C1 segment of cervical spinal cord (tissue), 14 donors: ENCODE measurements around the gene MT1M.
"Not testable (repeated sequence)": the region's sequence is repeated elsewhere in the genome, so short reads cannot be mapped to it uniquely, and the experiment has no call there.

Experiments
- DNase-seq, 14 donors: peaks; one replicate each; lab custom pipeline; 2025; lab: John Stamatoyannopoulos, UW

MT1M gene

GRCh38 chr16:56608043-56608875 lies 24.2 kb upstream of the MT1M start, which contains the start of gene MT2A:
Gene MT2A (plus strand): TSS chr16:56608584. CDS start chr16:56608656, 72 bp downstream.
- peak in 13 of 14 donors; percentile 50 to 93 (median 78) for DNase-seq

- peak in 6 of 14 donors; percentile 25 to 70 (median 51) for DNase-seq
Observed at GRCh38 chr16:56608876-56609462, 23.5 kb upstream of the MT1M start.

- DNase-seq = peak in 12 of 14 donors; percentile 18 to 62 (median 46)
Observed at GRCh38 chr16:56609463-56609921, 23.0 kb upstream of the MT1M start.

GRCh38 chr16:56610017-56610608 lies 22.3 kb upstream of the MT1M start:
- peak in 12 of 14 donors; percentile 11 to 82 (median 48) for DNase-seq

- no peak for DNase-seq
Observed at GRCh38 chr16:56610609-56611111, 21.8 kb upstream of the MT1M start.

- peak in 7 of 14 donors; percentile 20 to 76 (median 46) for DNase-seq
Observed at GRCh38 chr16:56611281-56611833, 21.1 kb upstream of the MT1M start.

GRCh38 chr16:56613706-56614105 lies 18.8 kb upstream of the MT1M start:
- no peak for DNase-seq

- DNase-seq = no peak
Observed at GRCh38 chr16:56614549-56614991, 17.9 kb upstream of the MT1M start.

GRCh38 chr16:56615353-56615752 lies 17.1 kb upstream of the MT1M start:
- DNase-seq = no peak

- DNase-seq = no peak
Observed at GRCh38 chr16:56616608-56617211, 15.7 kb upstream of the MT1M start.

- DNase-seq = peak in 6 of 14 donors; percentile 8 to 54 (median 40)
Observed at GRCh38 chr16:56617212-56618085, 15.0 kb upstream of the MT1M start.

- no peak for DNase-seq
Observed at GRCh38 chr16:56618138-56618537, 14.3 kb upstream of the MT1M start.

- no peak for DNase-seq
Observed at GRCh38 chr16:56620339-56620897, 12.0 kb upstream of the MT1M start.

- not testable (repeated sequence) for DNase-seq
Observed at GRCh38 chr16:56621665-56622445, 10.6 kb upstream of the MT1M start.

- not testable (repeated sequence) for DNase-seq
Observed at GRCh38 chr16:56623184-56623583, 9.3 kb upstream of the MT1M start.

GRCh38 chr16:56623637-56624036 lies 8.8 kb upstream of the MT1M start:
- no peak for DNase-seq

- peak in 12 of 14 donors; percentile 24 to 73 (median 50) for DNase-seq
Observed at GRCh38 chr16:56625140-56625942, 7.1 kb upstream of the MT1M start, which contains the start of gene MT1E. Gene MT1E (plus strand): TSS chr16:56625781. CDS start chr16:56625852, 71 bp downstream.
